Fibroblast of mammary gland (primary cell): Measurements from ENCODE around the gene FAM110A.

Experiments
- DNase-seq: peaks from one replicate; pipeline ENCODE4 v3.0.0-alpha.2; 2010; ENCODE audit warnings: low read depth
- H3K4me3 ChIP-seq: 2 replicates; pipeline ENCODE4 v1.5.1; 2011; ENCODE audit warnings: low read depth, mild to moderate bottlenecking, low read length, moderate library complexity; ENCODE audit not compliant: control insufficient read depth
- TF ChIP-seq, protein P1 (sequence below): conservative IDR thresholded peaks from 2 replicates; pipeline ENCODE4 v1.5.1; 2011; ENCODE audit warnings: low read depth, low read length, inconsistent platforms; ENCODE audit not compliant: control insufficient read depth, insufficient read depth

The FAM110A gene

DNA sequence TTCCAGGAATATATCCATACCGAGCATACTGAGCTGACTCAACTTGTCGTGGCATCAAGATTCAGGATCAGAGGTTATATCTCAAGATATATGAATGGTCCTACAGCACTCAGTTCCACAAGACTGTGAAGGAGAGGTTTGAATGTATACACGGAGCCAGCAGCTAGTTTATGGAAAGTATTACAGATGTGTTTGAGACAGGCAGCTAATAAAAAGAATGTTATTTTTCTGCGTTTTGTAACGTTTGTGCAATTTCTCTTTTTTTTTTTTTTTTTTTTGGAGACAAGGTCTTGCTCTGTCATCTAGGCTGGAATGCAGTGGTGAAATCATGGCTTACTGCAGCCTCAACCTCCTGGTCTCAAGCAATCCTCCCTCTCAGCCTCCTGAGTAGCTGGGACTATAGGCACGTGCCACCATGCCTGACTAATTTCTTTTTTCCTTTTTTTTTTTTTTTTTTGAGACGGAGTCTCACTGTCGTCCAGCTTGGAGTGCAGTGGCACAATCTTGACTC is 3.4 kb upstream of the FAM110A start:
- DNase-seq: peak; percentile 8
- TF ChIP-seq, protein P1, sequence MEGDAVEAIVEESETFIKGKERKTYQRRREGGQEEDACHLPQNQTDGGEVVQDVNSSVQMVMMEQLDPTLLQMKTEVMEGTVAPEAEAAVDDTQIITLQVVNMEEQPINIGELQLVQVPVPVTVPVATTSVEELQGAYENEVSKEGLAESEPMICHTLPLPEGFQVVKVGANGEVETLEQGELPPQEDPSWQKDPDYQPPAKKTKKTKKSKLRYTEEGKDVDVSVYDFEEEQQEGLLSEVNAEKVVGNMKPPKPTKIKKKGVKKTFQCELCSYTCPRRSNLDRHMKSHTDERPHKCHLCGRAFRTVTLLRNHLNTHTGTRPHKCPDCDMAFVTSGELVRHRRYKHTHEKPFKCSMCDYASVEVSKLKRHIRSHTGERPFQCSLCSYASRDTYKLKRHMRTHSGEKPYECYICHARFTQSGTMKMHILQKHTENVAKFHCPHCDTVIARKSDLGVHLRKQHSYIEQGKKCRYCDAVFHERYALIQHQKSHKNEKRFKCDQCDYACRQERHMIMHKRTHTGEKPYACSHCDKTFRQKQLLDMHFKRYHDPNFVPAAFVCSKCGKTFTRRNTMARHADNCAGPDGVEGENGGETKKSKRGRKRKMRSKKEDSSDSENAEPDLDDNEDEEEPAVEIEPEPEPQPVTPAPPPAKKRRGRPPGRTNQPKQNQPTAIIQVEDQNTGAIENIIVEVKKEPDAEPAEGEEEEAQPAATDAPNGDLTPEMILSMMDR: no peak
- no peak overlapping the region for H3K4me3 ChIP-seq

DNA sequence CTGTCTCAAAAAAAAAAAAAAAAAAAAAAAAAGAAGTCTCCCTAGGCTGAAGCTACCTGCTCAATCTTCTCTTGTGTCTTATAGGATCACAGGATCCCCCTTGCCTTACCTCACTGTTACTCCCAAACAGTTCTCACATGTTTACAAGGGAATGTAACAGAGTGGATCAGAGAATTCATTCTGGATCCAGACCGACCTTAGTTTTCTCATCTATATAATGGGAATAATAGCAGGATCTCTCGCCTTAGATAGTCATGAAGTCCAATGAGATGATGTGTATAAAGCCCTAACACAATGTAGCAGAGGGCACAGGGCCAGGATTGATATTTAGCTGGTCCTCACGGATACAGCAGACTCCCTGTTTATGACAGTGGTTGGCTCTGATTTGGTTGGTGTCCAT is 2.3 kb upstream of the FAM110A start:
- DNase-seq: no peak
- TF ChIP-seq, protein P1: no peak
- no peak overlapping the region for H3K4me3 ChIP-seq

DNA sequence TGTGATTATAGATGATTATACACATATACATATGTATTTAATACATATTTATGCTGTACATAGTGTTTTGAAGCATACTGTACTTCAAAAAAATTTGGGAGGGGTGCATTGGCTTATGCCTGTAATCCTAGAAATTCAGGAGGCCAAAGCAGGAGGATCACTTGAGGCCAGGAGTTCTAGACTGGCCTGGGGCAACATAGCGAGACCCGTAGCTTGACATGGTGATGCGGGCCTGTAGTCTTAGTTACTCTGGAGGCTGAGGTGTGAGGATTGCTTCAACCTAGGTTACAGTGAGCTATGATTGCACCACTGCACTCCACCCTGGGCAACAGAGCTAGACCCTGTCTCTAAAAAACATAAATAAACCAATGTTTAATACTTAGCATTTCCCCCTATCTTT is 1.6 kb upstream of the FAM110A start:
- H3K4me3 ChIP-seq: no peak overlapping the region
- TF ChIP-seq, protein P1: no peak
- DNase-seq: no peak

DNA sequence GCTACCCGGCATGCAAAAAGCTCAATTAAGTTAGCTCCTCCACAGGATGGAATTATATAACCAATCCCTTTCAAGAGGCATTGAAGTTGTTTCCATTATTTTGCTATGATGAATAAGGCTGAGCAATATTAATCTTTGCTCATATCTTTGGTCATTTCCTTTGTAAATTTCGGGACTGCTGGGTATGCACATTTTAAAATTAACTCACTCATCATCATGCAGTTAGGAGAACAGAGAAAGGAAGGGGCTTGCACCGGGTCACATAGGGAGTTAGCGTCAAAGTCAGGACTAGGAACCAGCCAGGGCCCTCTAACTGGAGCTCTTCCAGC is 430 bp upstream of the FAM110A start:
- H3K4me3 ChIP-seq: peak overlapping the region; percentile 73
- TF ChIP-seq, protein P1: no peak

DNA sequence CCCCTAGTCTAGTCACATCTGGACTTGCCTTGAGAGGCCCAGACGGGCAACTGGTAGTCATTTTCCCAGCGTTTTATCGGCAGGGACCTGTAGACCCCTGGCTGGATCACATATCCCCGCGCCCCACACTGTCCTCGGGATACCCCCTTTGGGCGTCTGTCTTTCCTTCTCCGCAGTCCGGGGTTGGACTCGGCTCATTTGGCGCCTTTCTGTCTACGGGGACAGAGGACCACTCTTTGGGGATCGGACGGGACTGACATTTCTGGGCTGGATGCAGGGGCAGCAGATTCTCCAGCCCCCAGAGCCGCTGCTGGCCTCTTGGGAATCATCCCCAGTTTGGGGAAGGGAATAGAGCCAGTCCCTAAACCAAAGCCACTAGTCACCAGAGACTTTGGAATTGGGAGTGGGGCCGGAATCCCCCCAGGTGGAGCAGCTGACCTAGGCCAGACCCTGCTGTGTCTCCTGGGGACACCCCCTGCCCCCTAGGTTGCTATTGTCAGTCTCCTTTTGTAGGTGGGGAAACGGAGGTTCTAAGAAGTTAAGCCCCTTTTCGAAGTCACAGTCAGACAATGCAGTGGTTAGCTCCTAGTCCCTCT is 734 bp downstream of the FAM110A start:
- peak overlapping the region; percentile 73 for H3K4me3 ChIP-seq
- TF ChIP-seq, protein P1: no peak
- DNase-seq: no peak

More for the DNA sequence above, 430 bp upstream of the FAM110A start:
- DNase-seq: no peak

DNA sequence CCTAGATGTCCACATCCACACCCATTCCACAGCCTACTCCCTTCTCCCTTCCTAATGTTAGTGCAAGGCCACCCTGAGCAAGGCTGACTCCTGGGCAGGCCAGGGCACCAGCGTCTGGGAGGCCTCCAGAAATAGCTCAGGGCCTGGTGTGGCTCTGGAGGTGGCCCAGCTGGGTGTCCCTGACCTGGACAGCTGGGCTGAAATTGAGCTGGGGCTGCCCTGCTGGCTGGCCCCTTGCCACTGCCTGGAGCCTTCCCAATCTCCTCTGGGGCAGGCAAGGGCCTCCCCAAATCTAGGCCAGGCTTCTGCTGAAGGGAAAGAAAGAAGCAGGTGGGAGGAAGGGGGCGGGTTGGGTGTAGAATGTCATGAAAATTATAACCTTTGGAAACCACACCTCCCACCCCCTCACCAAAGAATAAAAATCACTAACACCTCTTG is 2.1 kb downstream of the FAM110A start:
- DNase-seq: no peak
- TF ChIP-seq, protein P1: no peak
- H3K4me3 ChIP-seq: no peak overlapping the region

DNA sequence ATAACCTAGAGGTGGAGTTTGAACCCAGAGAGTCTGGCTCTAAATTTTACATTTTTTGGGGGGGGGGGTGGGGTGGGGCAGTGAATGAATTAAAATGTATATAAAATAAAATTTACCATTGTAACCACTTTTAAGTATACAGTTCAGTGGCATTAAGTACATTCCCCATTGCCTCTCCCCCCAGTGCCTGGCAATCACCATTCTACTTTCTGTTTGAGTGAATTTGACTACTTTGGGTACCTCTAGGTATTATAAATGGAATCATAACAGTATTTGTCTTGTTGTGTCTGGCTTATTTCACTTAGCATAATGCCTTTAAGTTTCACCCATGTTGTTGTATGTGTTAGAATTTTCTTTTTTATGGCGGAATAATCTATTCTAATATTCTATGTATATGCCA is 2.7 kb downstream of the FAM110A start:
- TF ChIP-seq, protein P1: no peak
- DNase-seq: no peak

More for the DNA sequence above, 2.7 kb downstream of the FAM110A start:
- no peak overlapping the region for H3K4me3 ChIP-seq
